Muscle of arm (tissue), 12 donors: ENCODE measurements around the gene HSPG2. TPM values are rescaled to one million over a fixed set of nuclear protein-coding genes. Genes with fewer than 3 reads are reported as not detected.

Experiments used
- DNase-seq: peaks from one replicate; pipeline ENCODE4 v3.0.0-alpha.2; 2013
- polyA plus RNA-seq, 12 donors: library from polyadenylated mRNA; unstranded; fragments of 120-200 nt; gene quantifications; one replicate each; pipeline ENCODE4 v1.2.1, GENCODE V29; 2013; ENCODE audit not compliant: insufficient read length in 12 of 12

The HSPG2 gene
- polyA plus RNA-seq, 12 donors, result 190 to 355 (median 246) TPM

GRCh38 chr1:21845646-21846641 is 91.2 kb downstream of the HSPG2 start:
- DNase-seq, result no peak

DNA sequence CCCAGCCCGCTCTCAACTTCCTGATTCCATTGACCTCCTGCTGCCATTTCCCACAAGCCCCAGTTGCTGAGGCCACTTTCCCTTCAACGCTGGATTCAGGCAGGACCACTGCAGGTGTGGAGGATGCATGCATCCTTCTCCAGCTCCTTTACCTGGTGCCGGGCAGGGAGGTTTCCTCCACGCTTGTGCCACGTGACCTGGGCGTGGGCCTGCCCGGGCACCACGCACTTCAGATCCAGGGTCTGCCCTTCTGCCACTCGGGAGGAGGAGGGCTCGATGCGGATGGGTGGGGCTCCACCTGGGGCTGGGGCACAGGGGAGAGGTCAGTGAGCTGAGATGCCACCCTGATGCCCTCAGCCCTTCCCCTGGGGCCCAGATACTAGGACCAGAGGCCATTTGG is 93.1 kb downstream of the HSPG2 start:
- no peak for DNase-seq

DNA sequence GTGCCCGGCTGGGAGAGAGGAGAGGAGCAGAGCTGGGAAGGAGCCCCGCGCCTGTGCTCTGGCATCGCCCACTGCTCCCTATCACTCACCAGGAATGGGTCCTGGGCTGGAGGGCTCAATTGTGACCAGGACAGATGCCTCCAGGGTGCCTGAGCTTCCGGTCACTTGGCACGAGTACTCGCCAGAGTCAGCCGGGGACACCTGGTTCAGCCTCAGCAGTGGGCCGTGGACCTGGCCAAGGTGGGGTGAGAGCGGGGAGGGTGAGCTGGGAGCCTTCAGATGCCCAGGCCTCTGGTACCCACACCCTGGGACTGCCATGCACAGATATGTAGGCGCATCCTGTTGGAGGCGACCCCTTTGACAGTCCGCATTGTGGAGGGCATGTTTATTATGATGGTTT is 93.9 kb downstream of the HSPG2 start:
- no peak for DNase-seq

GRCh38 chr1:21842606-21843162 is 94.4 kb downstream of the HSPG2 start:
- DNase-seq, result no peak

GRCh38 chr1:21841852-21842466 is 95.2 kb downstream of the HSPG2 start:
- no peak for DNase-seq

GRCh38 chr1:21840981-21841380 is 96.1 kb downstream of the HSPG2 start:
- no peak for DNase-seq

- no peak for DNase-seq
Observed at GRCh38 chr1:21839337-21840037, 97.6 kb downstream of the HSPG2 start.

DNA sequence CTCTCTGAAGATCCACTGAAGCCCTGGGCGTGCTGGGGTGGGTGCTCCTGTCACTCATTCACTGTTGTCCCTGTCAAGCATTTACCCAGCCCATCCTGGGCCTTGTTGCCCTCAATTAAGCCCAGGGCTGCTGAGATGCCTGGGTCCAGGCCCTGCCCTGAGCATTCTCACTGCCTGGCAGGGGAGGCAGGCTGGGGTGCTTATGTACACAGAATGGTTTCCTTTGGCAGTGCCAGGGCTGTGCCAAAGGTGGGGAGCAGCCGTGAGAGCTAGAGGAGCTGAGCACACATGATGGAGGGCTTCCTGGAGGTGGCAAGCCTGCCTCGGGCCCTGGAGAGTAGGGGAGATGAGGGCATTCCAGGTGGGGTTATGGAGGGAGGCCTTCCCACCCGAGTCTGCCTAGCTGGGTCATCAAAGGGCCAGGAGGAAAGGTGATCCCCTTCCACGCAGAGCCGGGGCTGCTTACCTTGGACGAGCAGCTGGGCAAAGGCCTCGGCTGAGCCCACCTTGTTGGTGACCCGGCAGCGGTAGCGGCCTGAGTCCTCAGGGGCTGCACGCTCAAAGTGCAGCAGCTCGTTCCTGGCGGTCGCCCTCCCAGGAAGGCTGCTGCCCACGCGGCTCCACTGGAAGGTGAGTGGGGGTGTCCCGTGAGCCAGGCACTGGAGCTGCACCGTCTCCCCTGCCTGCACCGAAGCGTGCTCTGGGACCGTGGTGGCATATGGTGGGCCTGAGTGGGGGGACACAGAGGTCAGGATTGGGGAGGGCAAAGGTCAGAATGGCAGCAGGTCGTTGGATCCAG is 98.6 kb downstream of the HSPG2 start:
- no peak for DNase-seq

GRCh38 chr1:21837476-21837875 is 99.6 kb downstream of the HSPG2 start:
- DNase-seq, result no peak

DNA sequence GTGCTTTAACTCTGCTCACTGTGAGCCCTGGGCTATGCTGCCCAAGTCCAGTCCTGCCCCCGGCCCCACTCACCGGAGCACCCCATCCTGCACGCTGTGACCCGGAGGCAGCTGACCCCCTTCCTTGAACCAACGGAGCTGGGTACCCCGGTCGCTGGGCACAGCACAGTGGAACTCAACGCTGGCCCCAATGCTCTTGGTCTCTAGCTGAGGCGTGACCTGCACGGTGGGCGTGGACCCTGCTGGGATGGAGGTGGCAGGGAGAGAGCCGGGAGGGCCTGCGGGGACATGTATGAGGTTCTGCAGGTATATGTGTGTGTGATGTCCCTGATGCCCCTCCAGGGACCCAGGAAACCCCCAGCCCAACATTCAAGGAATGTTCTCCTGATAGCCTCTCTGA is 100.4 kb downstream of the HSPG2 start:
- DNase-seq, result no peak

GRCh38 chr1:21836010-21836409 is 101.1 kb downstream of the HSPG2 start:
- no peak for DNase-seq

- no peak for DNase-seq
Observed at GRCh38 chr1:21834666-21835065, 102.4 kb downstream of the HSPG2 start.

GRCh38 chr1:21834094-21834493 is 103.0 kb downstream of the HSPG2 start:
- no peak for DNase-seq

DNA sequence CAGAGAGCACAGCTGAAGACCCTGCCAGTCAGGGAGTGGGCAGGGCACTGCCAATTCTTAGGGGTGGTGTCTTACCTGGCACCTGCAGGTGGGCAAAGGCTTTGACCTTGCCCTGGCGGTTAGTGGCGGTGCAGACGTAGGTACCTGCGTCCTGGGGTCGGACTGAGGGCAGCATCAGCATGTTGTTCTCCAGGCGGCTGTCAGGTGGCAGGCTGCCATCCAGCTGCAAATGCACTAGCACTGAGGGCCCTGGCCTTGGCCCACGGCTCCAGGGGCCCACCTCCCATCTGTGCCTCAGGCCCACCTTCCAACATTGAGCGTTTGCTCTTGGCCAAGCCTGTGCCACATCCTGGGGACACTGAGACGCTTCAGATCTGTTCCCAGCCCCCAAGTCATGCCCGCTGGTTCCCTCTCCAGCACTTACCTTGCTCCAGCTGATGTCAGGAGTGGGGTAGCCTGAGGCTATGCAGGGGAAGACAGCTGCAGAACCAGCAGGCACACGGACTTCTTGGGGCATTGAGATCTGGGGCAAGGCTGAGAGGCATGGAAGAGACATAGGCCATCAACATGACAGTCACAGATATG is 103.6 kb downstream of the HSPG2 start:
- no peak for DNase-seq

- no peak for DNase-seq
Observed at GRCh38 chr1:21831454-21831970, 105.6 kb downstream of the HSPG2 start.

DNA sequence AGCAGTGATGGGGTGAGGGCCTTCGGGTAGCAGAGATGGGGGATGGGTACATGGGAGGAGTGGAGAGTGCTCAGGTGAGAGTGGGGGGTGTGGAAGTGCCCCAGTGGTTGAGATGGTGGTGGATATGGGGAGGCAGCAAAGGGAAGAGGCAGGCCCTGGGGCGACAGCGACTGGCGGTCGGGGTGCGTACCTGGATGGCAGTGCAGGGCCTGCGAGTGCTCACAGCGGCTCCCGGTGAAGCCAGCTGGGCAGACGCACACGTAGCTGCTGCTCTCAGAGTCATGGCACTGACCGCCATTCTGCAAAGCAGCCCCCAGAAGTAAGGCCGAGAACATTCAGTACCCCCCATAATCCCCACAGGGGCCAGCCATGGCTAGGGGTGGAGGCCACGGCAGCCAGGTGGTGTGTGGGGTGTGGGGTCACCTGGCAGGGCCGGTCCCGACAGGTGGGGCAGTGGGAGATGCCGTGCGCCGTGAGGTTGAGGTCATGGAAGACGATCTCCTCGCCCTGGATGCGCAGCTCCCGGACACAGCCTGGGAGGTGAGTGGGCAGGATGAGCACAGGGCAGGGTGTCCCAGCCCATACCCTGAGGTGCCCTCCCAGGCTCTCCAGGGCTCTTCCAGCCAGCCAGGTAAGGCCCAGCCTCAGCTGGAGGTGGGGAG is 106.2 kb downstream of the HSPG2 start:
- DNase-seq, result no peak

- no peak for DNase-seq
Observed at GRCh38 chr1:21829294-21829693, 107.8 kb downstream of the HSPG2 start.

- no peak for DNase-seq
Observed at GRCh38 chr1:21828506-21829210, 108.5 kb downstream of the HSPG2 start.

DNA sequence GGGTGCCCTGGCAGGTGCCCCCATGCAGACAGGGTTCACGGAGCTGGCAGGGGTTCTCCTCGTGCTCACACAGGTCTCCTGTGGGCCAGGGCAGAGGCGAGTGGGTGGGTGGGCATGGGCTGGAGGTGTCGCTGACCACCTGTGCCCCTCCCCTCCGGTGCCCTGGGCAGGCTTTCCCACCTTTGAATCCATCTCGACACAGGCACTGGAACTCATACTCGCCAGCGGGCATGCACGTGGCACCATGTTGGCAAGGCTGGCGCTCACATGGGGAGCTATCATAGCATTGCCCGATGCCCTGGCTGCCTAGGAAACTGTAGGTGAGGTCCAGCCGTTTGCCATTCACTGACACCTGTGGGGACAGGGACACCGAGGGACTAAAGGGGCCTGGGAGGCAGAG is 109.0 kb downstream of the HSPG2 start:
- DNase-seq, result no peak
